Measurements from ENCODE around the gene TFB1M.
"Not testable (repeated sequence)": the region's sequence is repeated elsewhere in the genome, so short reads cannot be mapped to it uniquely, and the experiment has no call there.

Gene TFB1M

GRCh38 chr6:155329460-155330132 lies 15.3 kb upstream of the TFB1M start:
- DNase-seq, result no peak

GRCh38 chr6:155328539-155329459 lies 14.5 kb upstream of the TFB1M start:
- DNase-seq, result no peak

GRCh38 chr6:155328074-155328538 lies 13.8 kb upstream of the TFB1M start:
- no peak for DNase-seq

- DNase-seq, result peak; percentile 56
Observed at GRCh38 chr6:155327326-155328073, 13.2 kb upstream of the TFB1M start.

GRCh38 chr6:155325700-155326516 lies 11.6 kb upstream of the TFB1M start:
- DNase-seq, result no peak

- no peak for DNase-seq
Observed at GRCh38 chr6:155324993-155325392, 10.7 kb upstream of the TFB1M start.

- DNase-seq, result no peak
Observed at GRCh38 chr6:155324172-155324571, 9.9 kb upstream of the TFB1M start.

- no peak for DNase-seq
Observed at GRCh38 chr6:155319902-155320301, 5.6 kb upstream of the TFB1M start.

GRCh38 chr6:155317186-155317585 lies 2.9 kb upstream of the TFB1M start:
- no peak for DNase-seq

GRCh38 chr6:155316419-155316818 lies 2.1 kb upstream of the TFB1M start:
- no peak for DNase-seq

- DNase-seq, result no peak
Observed at GRCh38 chr6:155315516-155315871, 1.2 kb upstream of the TFB1M start.

GRCh38 chr6:155314773-155315515 lies 660 bp upstream of the TFB1M start:
- peak; percentile 22 for DNase-seq

GRCh38 chr6:155313602-155314091 lies 637 bp downstream of the TFB1M start:
- DNase-seq, result no peak

- DNase-seq, result not testable (repeated sequence)
Observed at GRCh38 chr6:155312950-155313349, 1.3 kb downstream of the TFB1M start.

- no peak for DNase-seq
Observed at GRCh38 chr6:155311583-155311982, 2.7 kb downstream of the TFB1M start.

GRCh38 chr6:155311086-155311485 lies 3.2 kb downstream of the TFB1M start:
- DNase-seq, result no peak

- DNase-seq, result no peak
Observed at GRCh38 chr6:155310596-155310995, 3.7 kb downstream of the TFB1M start.

GRCh38 chr6:155309150-155309549 lies 5.1 kb downstream of the TFB1M start:
- DNase-seq, result no peak

GRCh38 chr6:155306958-155307357 lies 7.3 kb downstream of the TFB1M start:
- no peak for DNase-seq

- DNase-seq, result no peak
Observed at GRCh38 chr6:155303361-155303870, 10.9 kb downstream of the TFB1M start.

GRCh38 chr6:155301867-155302266 lies 12.4 kb downstream of the TFB1M start:
- no peak for DNase-seq
